Measurements from ENCODE around the gene TNRC6C. TPM values are rescaled to one million over a fixed set of nuclear protein-coding genes. Genes with fewer than 3 reads are reported as not detected.

TNRC6C gene
- total RNA-seq, 3 donors from 2014 or later (not counting 1 experiment from before 2014, with no cell fraction given): 74.3 to 100 (median 76.3) TPM

GRCh38 chr17:78110363-78111015 is 152.0 kb downstream of the TNRC6C start:
- peak overlapping the region; percentile 28 for H3K4me3 Mint-ChIP-seq
- H3K9me3 Mint-ChIP-seq: no peaks in the 10 kb centered on the region
- H3K36me3 ChIP-seq (ENCODE audit: control insufficient read depth, insufficient read depth, low read length): peaks cover 83% of the 10 kb centered on the region
- no peak overlapping the region for H3K27ac ChIP-seq (ENCODE audit: low read length)
- H3K27ac Mint-ChIP-seq: peak overlapping the region; percentile 58 to 67
- H3K36me3 Mint-ChIP-seq: peaks cover 6% of the 10 kb centered on the region
- peaks cover 35% of the 10 kb centered on the region for H3K4me1 ChIP-seq (ENCODE audit: control insufficient read depth, insufficient read depth, low read length)
- no peak overlapping the region for H3K4me3 ChIP-seq (ENCODE audit: low read length)
- no peaks in the 10 kb centered on the region for H3K27me3 ChIP-seq (ENCODE audit: control insufficient read depth, insufficient read depth, low read length)
- intact Hi-C loops (cut with micrococcal nuclease): no loop called here
- H3K27me3 Mint-ChIP-seq (ENCODE audit: low read depth in 2 of 2): no peaks in the 10 kb centered on the region
- H3K9me3 ChIP-seq (ENCODE audit: control insufficient read depth, insufficient read depth, low read length): no peaks in the 10 kb centered on the region
- 95% methylated on average over 22 of the region's 22 CpGs for WGBS (ENCODE audit: insufficient coverage)
- no peak for ATAC-seq
- DNase-seq: no peak
- TF ChIP-seq CTCF (IDR thresholded peaks at IDR 0.05): no peak
- H3K4me1 Mint-ChIP-seq: peaks cover 35 to 44% of the 10 kb centered on the region in 2 donors

- Histone ChIP-seq H3K4me1 (ENCODE audit: control insufficient read depth, insufficient read depth, low read length) (peaks cover 35% of the 10 kb centered on the region), H3K27me3 (ENCODE audit: control insufficient read depth, insufficient read depth, low read length) (no peaks in the 10 kb centered on the region), H3K4me3 (ENCODE audit: low read length) (no peak overlapping the region), H3K36me3 (ENCODE audit: control insufficient read depth, insufficient read depth, low read length) (peaks cover 85% of the 10 kb centered on the region), H3K9me3 (ENCODE audit: control insufficient read depth, insufficient read depth, low read length) (no peaks in the 10 kb centered on the region), H3K27ac (ENCODE audit: low read length) (no peak overlapping the region)
- Mint-ChIP-seq H3K4me3 (no peak overlapping the region), H3K27me3 (ENCODE audit: low read depth in 2 of 2) (no peaks in the 10 kb centered on the region), H3K9me3 (no peaks in the 10 kb centered on the region), H3K27ac (peak overlapping the region; percentile 58 to 67), H3K36me3 (peaks cover 6% of the 10 kb centered on the region), H3K4me1 (peaks cover 35 to 44% of the 10 kb centered on the region in 2 donors)
- no peak for TF ChIP-seq CTCF (IDR thresholded peaks at IDR 0.05)
- 90% methylated on average over 19 of the region's 19 CpGs for WGBS (ENCODE audit: insufficient coverage)
- DNase-seq: no peak
- ATAC-seq: no peak
- intact Hi-C loops (cut with micrococcal nuclease): no loop called here
Observed at GRCh38 chr17:78111016-78111726, 152.7 kb downstream of the TNRC6C start.

GRCh38 chr17:78111727-78112517 is 153.4 kb downstream of the TNRC6C start:
- peaks cover 90% of the 10 kb centered on the region for H3K36me3 ChIP-seq (ENCODE audit: control insufficient read depth, insufficient read depth, low read length)
- no peaks in the 10 kb centered on the region for H3K9me3 Mint-ChIP-seq
- H3K4me3 ChIP-seq (ENCODE audit: low read length): no peak overlapping the region
- peaks cover 6% of the 10 kb centered on the region for H3K36me3 Mint-ChIP-seq
- H3K27me3 ChIP-seq (ENCODE audit: control insufficient read depth, insufficient read depth, low read length): no peaks in the 10 kb centered on the region
- H3K9me3 ChIP-seq (ENCODE audit: control insufficient read depth, insufficient read depth, low read length): no peaks in the 10 kb centered on the region
- peaks cover 35 to 47% of the 10 kb centered on the region in 2 donors for H3K4me1 Mint-ChIP-seq
- H3K4me3 Mint-ChIP-seq: no peak overlapping the region
- H3K27ac Mint-ChIP-seq: peak overlapping the region; percentile 79 to 91
- intact Hi-C loops (cut with micrococcal nuclease): loop anchor here (1.0 kb wide), 2 partner anchors 22 to 64 kb away; no protein-coding TSS in a partner anchor
- ATAC-seq: no peak
- DNase-seq: no peak
- peaks cover 35% of the 10 kb centered on the region for H3K4me1 ChIP-seq (ENCODE audit: control insufficient read depth, insufficient read depth, low read length)
- 93% methylated on average over 28 of the region's 28 CpGs for WGBS (ENCODE audit: insufficient coverage)
- no peak overlapping the region for H3K27ac ChIP-seq (ENCODE audit: low read length)
- no peak for TF ChIP-seq CTCF (IDR thresholded peaks at IDR 0.05)
- no peaks in the 10 kb centered on the region for H3K27me3 Mint-ChIP-seq (ENCODE audit: low read depth in 2 of 2)
